ENCODE measurements around the gene TXNRD1.

The TXNRD1 gene

GRCh38 chr12:104305349-104305748 is 89.8 kb downstream of the TXNRD1 start:
- Histone ChIP-seq H3K9ac (ENCODE audit: low read length) (no peak overlapping the region), H3K36me3 (ENCODE audit: control insufficient read depth, insufficient read depth, low read length) (no peaks in the 10 kb centered on the region), H3K27me3 (ENCODE audit: control insufficient read depth, insufficient read depth, low read length) (no peaks in the 10 kb centered on the region)

GRCh38 chr12:104306376-104306775 is 90.8 kb downstream of the TXNRD1 start:
- Histone ChIP-seq H3K4me1 (ENCODE audit: control insufficient read depth, insufficient read depth, low read length) (peaks cover 20% of the 10 kb centered on the region), H3K9me3 (ENCODE audit: control insufficient read depth, low read length) (no peaks in the 10 kb centered on the region), H3K4me3 (ENCODE audit: low read length) (no peak overlapping the region), H3K27me3 (ENCODE audit: control insufficient read depth, insufficient read depth, low read length) (no peaks in the 10 kb centered on the region), H3K36me3 (ENCODE audit: control insufficient read depth, insufficient read depth, low read length) (no peaks in the 10 kb centered on the region), H3K9ac (ENCODE audit: low read length) (no peak overlapping the region)

More at GRCh38 chr12:104305349-104305748, 89.8 kb downstream of the TXNRD1 start:
- no peak overlapping the region for H3K4me3 ChIP-seq (ENCODE audit: low read length)
- no peaks in the 10 kb centered on the region for H3K9me3 ChIP-seq (ENCODE audit: control insufficient read depth, low read length)
- H3K4me1 ChIP-seq (ENCODE audit: control insufficient read depth, insufficient read depth, low read length): peaks cover 20% of the 10 kb centered on the region

DNA sequence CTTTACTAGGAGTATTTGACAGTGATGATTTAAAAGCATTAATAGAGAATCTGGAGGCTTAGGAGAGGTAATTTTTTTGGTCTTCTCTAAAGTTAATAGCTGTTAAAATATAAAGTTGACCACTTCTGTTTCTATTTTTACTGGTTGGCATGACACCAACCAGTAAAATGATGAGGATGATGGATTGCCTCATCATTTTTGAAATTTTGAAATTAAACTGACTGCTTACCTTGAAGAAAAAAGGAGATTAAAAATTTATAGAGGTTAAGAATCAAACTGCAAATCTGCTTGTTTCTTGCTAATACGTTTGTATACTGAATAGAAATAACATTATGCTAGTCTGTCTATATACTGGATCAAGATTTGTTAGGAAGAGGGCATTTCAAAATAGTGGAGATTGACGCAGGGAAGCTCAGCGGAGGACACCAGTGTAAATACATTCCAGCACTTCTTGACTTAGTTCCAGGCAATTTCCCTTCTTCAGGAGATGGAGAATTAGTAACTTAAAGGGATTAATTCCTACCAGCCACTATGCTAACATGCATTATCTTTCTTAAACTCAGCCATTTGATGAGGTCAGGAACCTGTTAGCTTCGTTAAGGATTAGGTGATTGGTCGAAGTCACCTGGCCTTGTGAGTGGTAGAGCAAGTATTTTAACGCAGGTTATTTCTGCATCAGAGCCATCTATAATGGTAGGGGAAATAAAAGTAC is 91.5 kb downstream of the TXNRD1 start:
- Histone ChIP-seq H3K4me1 (ENCODE audit: control insufficient read depth, insufficient read depth, low read length) (peaks cover 20% of the 10 kb centered on the region), H3K27me3 (ENCODE audit: control insufficient read depth, insufficient read depth, low read length) (no peaks in the 10 kb centered on the region), H3K4me3 (ENCODE audit: low read length) (no peak overlapping the region), H3K9me3 (ENCODE audit: control insufficient read depth, low read length) (no peaks in the 10 kb centered on the region), H3K9ac (ENCODE audit: low read length) (no peak overlapping the region), H3K36me3 (ENCODE audit: control insufficient read depth, insufficient read depth, low read length) (peaks cover under 1% of the 10 kb centered on the region)

- no peak overlapping the region for H3K4me3 ChIP-seq (ENCODE audit: low read length)
- H3K27me3 ChIP-seq (ENCODE audit: control insufficient read depth, insufficient read depth, low read length): no peaks in the 10 kb centered on the region
- H3K4me1 ChIP-seq (ENCODE audit: control insufficient read depth, insufficient read depth, low read length): peaks cover 19% of the 10 kb centered on the region
These were observed 92.0 kb downstream of the TXNRD1 start for GRCh38 chr12:104307655-104308000.

DNA sequence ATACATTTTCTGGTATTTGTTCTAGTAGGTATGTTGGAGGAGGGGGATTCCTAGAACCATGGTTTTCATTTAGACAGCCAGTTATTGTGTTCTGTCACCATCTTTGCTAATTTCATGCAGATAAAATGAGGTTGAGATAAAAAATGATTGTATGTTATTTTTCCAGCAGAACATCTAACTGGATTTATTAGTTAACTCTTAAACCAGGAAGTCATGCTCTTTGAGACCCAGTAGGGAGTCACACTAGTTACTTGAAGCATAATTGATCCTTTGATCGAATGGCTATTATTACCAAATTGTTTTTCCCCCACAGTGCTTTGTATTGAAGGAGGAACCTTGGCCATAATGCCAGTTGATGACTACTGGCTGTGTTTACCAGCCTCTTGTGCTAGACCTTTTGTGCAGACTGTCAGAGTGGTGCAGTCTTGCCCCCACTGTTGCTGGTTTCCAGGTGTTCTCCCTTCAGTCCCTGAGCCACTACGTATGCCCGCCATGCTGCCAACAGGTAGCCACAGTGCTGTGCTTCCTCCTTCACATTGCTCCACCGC is 93.9 kb downstream of the TXNRD1 start:
- H3K36me3 ChIP-seq (ENCODE audit: control insufficient read depth, insufficient read depth, low read length): peaks cover 5% of the 10 kb centered on the region

More at GRCh38 chr12:104307655-104308000, 92.0 kb downstream of the TXNRD1 start:
- H3K9ac ChIP-seq (ENCODE audit: low read length): no peak overlapping the region
- no peaks in the 10 kb centered on the region for H3K9me3 ChIP-seq (ENCODE audit: control insufficient read depth, low read length)
- peaks cover 5% of the 10 kb centered on the region for H3K36me3 ChIP-seq (ENCODE audit: control insufficient read depth, insufficient read depth, low read length)

DNA sequence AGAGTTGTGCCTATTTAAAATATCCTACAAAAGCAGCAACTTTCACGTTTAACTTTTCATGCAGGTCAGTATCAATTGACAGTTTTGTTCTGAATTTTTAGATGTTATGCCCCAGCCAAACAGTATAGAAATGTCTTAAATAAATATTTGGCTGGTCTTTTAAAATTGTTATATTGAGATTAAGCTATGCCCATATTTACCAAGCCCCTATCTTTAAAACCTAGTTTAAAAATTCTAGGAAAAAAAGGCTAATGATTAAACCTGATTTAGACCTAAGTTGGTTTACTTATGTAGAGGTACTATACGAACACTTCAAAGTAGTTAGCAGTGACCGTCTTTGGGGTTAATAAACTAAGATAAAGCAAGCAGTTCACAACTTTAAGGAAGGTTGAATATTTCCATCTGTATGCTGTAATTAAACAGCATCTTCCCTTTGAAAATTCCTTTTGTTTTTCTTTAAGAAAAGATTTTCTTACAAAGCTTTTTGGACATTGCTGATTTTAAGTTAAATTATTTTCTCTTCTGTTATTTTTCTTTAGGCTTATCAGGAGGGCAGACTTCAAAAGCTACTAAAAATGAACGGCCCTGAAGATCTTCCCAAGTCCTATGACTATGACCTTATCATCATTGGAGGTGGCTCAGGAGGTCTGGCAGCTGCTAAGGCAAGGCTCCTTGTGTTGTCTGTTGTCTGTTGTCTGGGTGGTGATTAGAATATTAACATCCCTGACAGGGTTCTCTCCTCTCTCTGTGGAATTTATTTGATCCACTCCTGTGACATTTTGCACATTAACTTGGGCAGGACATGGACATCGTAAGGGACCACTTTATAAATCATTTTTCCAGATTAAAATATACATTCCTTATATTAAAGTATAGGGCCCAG is 95.4 kb downstream of the TXNRD1 start:
- Histone ChIP-seq H3K4me3 (ENCODE audit: low read length) (no peak overlapping the region), H3K9me3 (ENCODE audit: control insufficient read depth, low read length) (no peaks in the 10 kb centered on the region), H3K36me3 (ENCODE audit: control insufficient read depth, insufficient read depth, low read length) (peaks cover 5% of the 10 kb centered on the region), H3K27me3 (ENCODE audit: control insufficient read depth, insufficient read depth, low read length) (no peaks in the 10 kb centered on the region), H3K9ac (ENCODE audit: low read length) (no peak overlapping the region), H3K4me1 (ENCODE audit: control insufficient read depth, insufficient read depth, low read length) (no peaks in the 10 kb centered on the region)

More for the DNA sequence above, 93.9 kb downstream of the TXNRD1 start:
- no peak overlapping the region for H3K9ac ChIP-seq (ENCODE audit: low read length)
- H3K27me3 ChIP-seq (ENCODE audit: control insufficient read depth, insufficient read depth, low read length): no peaks in the 10 kb centered on the region
- no peak overlapping the region for H3K4me3 ChIP-seq (ENCODE audit: low read length)
- no peaks in the 10 kb centered on the region for H3K9me3 ChIP-seq (ENCODE audit: control insufficient read depth, low read length)
- peaks cover 2% of the 10 kb centered on the region for H3K4me1 ChIP-seq (ENCODE audit: control insufficient read depth, insufficient read depth, low read length)

DNA sequence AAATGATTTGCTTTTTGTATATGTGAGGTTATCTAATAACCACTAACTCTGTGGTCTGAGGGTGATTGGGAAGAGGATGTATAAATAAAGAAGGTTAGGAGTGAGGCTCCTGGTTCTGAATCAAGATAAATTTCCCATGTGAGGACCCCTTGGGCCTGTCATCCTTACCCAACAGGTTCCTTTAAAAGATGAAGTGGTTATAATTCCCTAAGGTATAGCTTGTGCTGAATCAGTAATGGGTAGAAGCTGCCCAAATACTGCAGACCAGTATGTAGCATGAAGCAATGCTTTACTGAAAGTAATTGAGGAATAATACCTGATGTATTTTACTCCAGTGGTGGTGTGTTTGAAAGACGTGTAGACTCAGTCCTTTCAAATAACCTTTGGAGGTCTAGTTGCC is 96.6 kb downstream of the TXNRD1 start:
- no peak overlapping the region for H3K4me3 ChIP-seq (ENCODE audit: low read length)
- no peaks in the 10 kb centered on the region for H3K27me3 ChIP-seq (ENCODE audit: control insufficient read depth, insufficient read depth, low read length)
- no peak overlapping the region for H3K9ac ChIP-seq (ENCODE audit: low read length)
- peaks cover 5% of the 10 kb centered on the region for H3K36me3 ChIP-seq (ENCODE audit: control insufficient read depth, insufficient read depth, low read length)
- H3K9me3 ChIP-seq (ENCODE audit: control insufficient read depth, low read length): no peaks in the 10 kb centered on the region
- no peaks in the 10 kb centered on the region for H3K4me1 ChIP-seq (ENCODE audit: control insufficient read depth, insufficient read depth, low read length)

DNA sequence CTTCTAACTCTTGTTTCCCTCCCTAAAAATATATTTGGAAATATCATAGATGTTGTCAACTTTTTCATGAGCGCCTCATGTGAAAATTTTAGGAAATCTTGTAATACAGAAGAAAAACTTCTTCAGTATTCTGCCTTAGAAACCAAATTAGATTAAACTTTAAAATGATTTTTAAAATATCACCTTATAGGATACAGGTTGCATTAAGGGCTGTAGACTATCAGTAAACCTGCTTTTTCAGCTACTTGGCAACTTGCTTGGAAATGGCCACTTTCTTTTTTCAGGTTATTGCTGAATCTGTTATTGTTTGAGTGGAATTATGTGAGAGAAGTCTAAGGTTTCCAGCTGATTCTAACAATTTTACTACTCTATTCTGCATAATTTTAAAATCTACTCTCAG is 97.1 kb downstream of the TXNRD1 start:
- Histone ChIP-seq H3K4me3 (ENCODE audit: low read length) (no peak overlapping the region), H3K36me3 (ENCODE audit: control insufficient read depth, insufficient read depth, low read length) (peaks cover 5% of the 10 kb centered on the region), H3K4me1 (ENCODE audit: control insufficient read depth, insufficient read depth, low read length) (no peaks in the 10 kb centered on the region), H3K9ac (ENCODE audit: low read length) (no peak overlapping the region), H3K9me3 (ENCODE audit: control insufficient read depth, low read length) (no peaks in the 10 kb centered on the region), H3K27me3 (ENCODE audit: control insufficient read depth, insufficient read depth, low read length) (no peaks in the 10 kb centered on the region)

DNA sequence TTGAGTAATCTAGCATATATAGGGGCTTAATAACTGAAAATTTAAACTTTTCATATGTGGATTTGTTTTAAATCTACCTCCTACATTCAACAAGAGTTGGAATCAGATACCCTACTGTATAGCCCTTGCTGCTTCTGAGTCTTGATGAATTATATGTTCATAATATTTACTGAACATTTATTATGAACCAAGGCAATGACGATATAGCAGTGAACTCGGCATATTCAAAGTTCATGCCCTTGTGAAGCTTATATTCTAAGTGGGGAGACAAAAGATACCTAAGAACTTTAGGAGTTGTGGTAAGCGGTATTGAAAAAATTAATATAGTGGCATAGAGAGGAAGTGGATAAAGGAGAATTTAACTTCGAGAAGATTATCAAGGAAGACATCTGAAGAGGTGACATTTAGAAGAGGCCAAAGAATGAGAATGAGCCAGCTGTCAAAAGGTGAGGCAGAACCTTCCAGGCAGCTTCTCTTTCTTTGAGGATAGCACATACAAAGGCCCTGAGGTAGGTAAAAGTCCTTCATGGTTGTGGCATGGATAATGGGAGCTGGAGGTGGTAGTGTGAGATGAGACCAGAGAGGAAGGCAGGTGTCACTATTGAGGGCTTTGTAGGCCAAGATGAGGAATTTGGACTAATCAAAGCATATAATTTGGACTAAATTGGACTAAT is 98.1 kb downstream of the TXNRD1 start:
- H3K27me3 ChIP-seq (ENCODE audit: control insufficient read depth, insufficient read depth, low read length): no peaks in the 10 kb centered on the region
- H3K4me1 ChIP-seq (ENCODE audit: control insufficient read depth, insufficient read depth, low read length): no peaks in the 10 kb centered on the region
- peaks cover 5% of the 10 kb centered on the region for H3K36me3 ChIP-seq (ENCODE audit: control insufficient read depth, insufficient read depth, low read length)
- H3K4me3 ChIP-seq (ENCODE audit: low read length): no peak overlapping the region
- no peak overlapping the region for H3K9ac ChIP-seq (ENCODE audit: low read length)
- no peaks in the 10 kb centered on the region for H3K9me3 ChIP-seq (ENCODE audit: control insufficient read depth, low read length)

DNA sequence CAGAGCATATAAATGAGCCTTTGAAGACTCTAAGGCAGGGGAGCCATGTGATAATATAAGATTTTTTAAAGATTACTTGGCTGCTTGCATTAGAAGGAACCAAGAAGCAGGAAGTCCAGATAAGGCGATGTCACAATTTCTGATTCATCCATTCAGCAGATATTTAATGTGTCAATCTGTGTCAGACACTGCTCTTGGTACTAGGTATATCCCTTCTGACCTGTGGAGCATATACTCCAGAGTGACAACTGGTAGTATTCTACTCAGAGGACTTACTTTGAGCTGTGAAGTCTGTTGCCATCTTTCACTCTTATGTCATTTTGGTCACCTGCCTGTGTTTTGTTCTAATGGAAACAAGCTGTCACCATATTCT is 98.6 kb downstream of the TXNRD1 start:
- no peaks in the 10 kb centered on the region for H3K9me3 ChIP-seq (ENCODE audit: control insufficient read depth, low read length)
- H3K27me3 ChIP-seq (ENCODE audit: control insufficient read depth, insufficient read depth, low read length): no peaks in the 10 kb centered on the region
- no peak overlapping the region for H3K9ac ChIP-seq (ENCODE audit: low read length)
- peaks cover 5% of the 10 kb centered on the region for H3K36me3 ChIP-seq (ENCODE audit: control insufficient read depth, insufficient read depth, low read length)
- H3K4me1 ChIP-seq (ENCODE audit: control insufficient read depth, insufficient read depth, low read length): no peaks in the 10 kb centered on the region
- no peak overlapping the region for H3K4me3 ChIP-seq (ENCODE audit: low read length)

- no peaks in the 10 kb centered on the region for H3K27me3 ChIP-seq (ENCODE audit: control insufficient read depth, insufficient read depth, low read length)
- no peaks in the 10 kb centered on the region for H3K9me3 ChIP-seq (ENCODE audit: control insufficient read depth, low read length)
- no peak overlapping the region for H3K9ac ChIP-seq (ENCODE audit: low read length)
- H3K4me1 ChIP-seq (ENCODE audit: control insufficient read depth, insufficient read depth, low read length): no peaks in the 10 kb centered on the region
- no peak overlapping the region for H3K4me3 ChIP-seq (ENCODE audit: low read length)
- H3K36me3 ChIP-seq (ENCODE audit: control insufficient read depth, insufficient read depth, low read length): peaks cover 5% of the 10 kb centered on the region
These were observed 100.0 kb downstream of the TXNRD1 start for GRCh38 chr12:104315326-104316224.

Measured in mucosa of stomach (tissue), 1 donor.